ENCODE measurements around the gene TMEM31. TPM values are rescaled to one million over a fixed set of nuclear protein-coding genes. Genes with fewer than 3 reads are reported as not detected.

TMEM31 gene
- not detected in 5 replicates for total RNA-seq (2022; extraction: Qiagen RNA extraction)

GRCh38 chrX:103710609-103711008 is at the start of gene TMEM31:
TSS of gene TMEM31 (plus strand) at chrX:103710909. CDS start at chrX:103712259, 1,350 bp downstream.

GRCh38 chrX:103686199-103687072 is 24.3 kb upstream of the TMEM31 start, which contains the start of gene MORF4L2:
TSS of gene MORF4L2 (minus strand) at chrX:103686699. CDS start at chrX:103677027, 9,672 bp downstream.

Other genes with a start within 250 kb of the TMEM31 start
- 0.06 to 0.15 TPM (median 0.10 TPM) in 5 replicates for gene RAB40A, start 191.4 kb upstream of the TMEM31 start, total RNA-seq (2022; extraction: Qiagen RNA extraction)
- 109 to 154 TPM (median 117 TPM) in 5 replicates for gene TCEAL4, start 125.4 kb upstream of the TMEM31 start, total RNA-seq (2022; extraction: Qiagen RNA extraction)
- gene TCEAL3, start 102.9 kb upstream of the TMEM31 start, total RNA-seq (2022; extraction: Qiagen RNA extraction), result 15.9 to 23.3 TPM (median 17.0 TPM) in 5 replicates
- gene TCEAL1, start 81.9 kb upstream of the TMEM31 start, total RNA-seq (2022; extraction: Qiagen RNA extraction), result 34.1 to 45.4 TPM (median 38.3 TPM) in 5 replicates
- 423 to 1,137 TPM (median 469 TPM) in 5 replicates for gene MORF4L2, start 24.2 kb upstream of the TMEM31 start, total RNA-seq (2022; extraction: Qiagen RNA extraction)
- 0.05 TPM in 1 of 5 replicates, not detected in the others for gene PLP1, start 65.9 kb downstream of the TMEM31 start, total RNA-seq (2022; extraction: Qiagen RNA extraction)
- 0.02 to 0.05 TPM (median 0.03 TPM) in 4 of 5 replicates, not detected in the other for gene RAB9B, start 121.3 kb downstream of the TMEM31 start, total RNA-seq (2022; extraction: Qiagen RNA extraction)

All from A549 treated with AZD2906 at 1 μM for 4 hours (cell line).